Naive B cell (primary cell): ENCODE data around the gene VPS13D. TPM values are rescaled to one million over a fixed set of nuclear protein-coding genes. Genes with fewer than 3 reads are reported as not detected.

Experiments
- ATAC-seq, 2 donors: fragments of 150-1000 bp; cut with Tn5 transposase; 2 replicates each; pipeline ENCODE4 v1.10.0; 2021; ENCODE audit warnings: low read depth in 2 of 2, mild to moderate bottlenecking in 2 of 2, moderate library complexity in 2 of 2
- DNase-seq: peaks from one replicate; pipeline ENCODE4 v3.0.0; 2022
- H3K27ac Mint-ChIP-seq, 6 donors: one replicate each; pipeline ENCODE4 v1.8.0; 2020 to 2022; ENCODE audit warnings: mild to moderate bottlenecking in 6 of 6, mixed read lengths in 6 of 6, moderate library complexity in 5 of 6, inconsistent platforms in 2 of 6
- H3K27me3 Mint-ChIP-seq, 3 donors: one replicate each; pipeline ENCODE4 v1.8.0; 2021 to 2022; ENCODE audit warnings: mixed read lengths in 3 of 3, mild to moderate bottlenecking in 1 of 3
- H3K36me3 Mint-ChIP-seq, 2 donors: one replicate each; pipeline ENCODE4 v1.8.0; 2020 to 2022; ENCODE audit warnings: mixed read lengths in 2 of 2, inconsistent platforms in 1 of 2, mild to moderate bottlenecking in 1 of 2
- H3K4me1 Mint-ChIP-seq, 3 donors: one replicate each; pipeline ENCODE4 v1.8.0; 2020 to 2022; ENCODE audit warnings: mixed read lengths in 3 of 3, inconsistent platforms in 1 of 3, mild to moderate bottlenecking in 1 of 3, moderate library complexity in 1 of 3
- H3K4me3 Mint-ChIP-seq, 8 donors: one replicate each; pipeline ENCODE4 v1.8.0; 2020 to 2022; ENCODE audit warnings: mild to moderate bottlenecking in 8 of 8, mixed read lengths in 8 of 8, moderate library complexity in 8 of 8, inconsistent platforms in 2 of 8
- H3K9me3 Mint-ChIP-seq, 7 donors: one replicate each; pipeline ENCODE4 v1.8.0; 2020 to 2022; ENCODE audit warnings: mixed read lengths in 7 of 7, mild to moderate bottlenecking in 5 of 7, inconsistent platforms in 2 of 7, moderate library complexity in 1 of 7
- polyA plus RNA-seq, 6 donors: library from polyadenylated mRNA; unstranded; fragments of 300-500 nt; fragmentation: Illumina TruSeq; gene quantifications; one replicate each; pipeline ENCODE4 v1.2.3, GENCODE V29; 2021; ENCODE audit warnings: low read depth in 6 of 6

The VPS13D gene
- polyA plus RNA-seq, 6 donors from 2014 or later = 7.6 to 14.6 (median 11.8) TPM

DNA sequence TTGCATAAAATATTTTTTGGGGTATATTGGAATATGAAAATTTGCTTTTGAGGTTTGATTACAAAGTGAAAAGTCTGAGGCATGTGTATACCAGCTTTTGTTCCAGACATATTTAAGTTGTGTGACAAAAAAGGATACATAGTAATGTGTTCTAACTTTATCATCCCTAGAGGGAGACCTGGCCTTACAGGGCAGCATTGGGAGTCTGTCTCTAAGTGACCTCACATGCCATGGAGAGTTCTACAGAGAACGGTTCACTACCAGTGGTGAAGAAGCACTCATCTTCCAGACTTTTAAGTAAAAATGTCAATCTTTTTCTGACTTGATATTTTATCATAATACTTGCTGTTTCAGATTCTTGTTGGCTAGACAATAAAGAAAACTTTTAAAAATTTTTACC is 61.0 kb downstream of the VPS13D start:
- no peaks in the 10 kb centered on the region for H3K9me3 Mint-ChIP-seq
- no peak overlapping the region for H3K4me3 Mint-ChIP-seq
- no peak for DNase-seq
- no peak overlapping the region for H3K27ac Mint-ChIP-seq
- peaks cover 13 to 26% (median 24%) of the 10 kb centered on the region in 3 donors for H3K4me1 Mint-ChIP-seq
- H3K27me3 Mint-ChIP-seq = no peaks in the 10 kb centered on the region
- peaks cover 7 to 19% of the 10 kb centered on the region in 2 donors for H3K36me3 Mint-ChIP-seq
- ATAC-seq = no peak

DNA sequence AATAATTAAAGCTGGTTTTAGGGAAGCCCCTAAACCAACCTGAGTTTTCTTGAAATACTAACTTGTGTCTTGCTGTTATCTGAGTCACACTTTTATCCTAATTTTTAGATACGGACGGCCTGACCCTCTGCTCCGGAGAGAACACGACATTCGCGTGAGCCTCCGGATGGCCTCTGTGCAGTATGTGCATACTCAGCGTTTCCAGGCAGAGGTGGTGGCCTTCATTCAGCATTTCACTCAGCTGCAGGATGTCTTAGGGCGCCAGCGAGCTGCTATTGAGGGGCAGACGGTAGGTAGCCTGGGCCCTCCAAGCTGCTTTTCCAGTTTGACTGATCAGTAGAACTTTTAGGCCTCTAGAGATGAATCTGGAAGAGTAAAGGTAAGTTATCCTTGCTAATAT is 63.6 kb downstream of the VPS13D start:
- Mint-ChIP-seq H3K4me3 (no peak overlapping the region), H3K9me3 (no peaks in the 10 kb centered on the region), H3K27ac (no peak overlapping the region), H3K27me3 (no peaks in the 10 kb centered on the region), H3K36me3 (peaks cover 0 to 30% of the 10 kb centered on the region in 2 donors), H3K4me1 (peaks cover 0 to under 1% (median 0%) of the 10 kb centered on the region in 3 donors)
- DNase-seq (no peak), ATAC-seq (no peak)

DNA sequence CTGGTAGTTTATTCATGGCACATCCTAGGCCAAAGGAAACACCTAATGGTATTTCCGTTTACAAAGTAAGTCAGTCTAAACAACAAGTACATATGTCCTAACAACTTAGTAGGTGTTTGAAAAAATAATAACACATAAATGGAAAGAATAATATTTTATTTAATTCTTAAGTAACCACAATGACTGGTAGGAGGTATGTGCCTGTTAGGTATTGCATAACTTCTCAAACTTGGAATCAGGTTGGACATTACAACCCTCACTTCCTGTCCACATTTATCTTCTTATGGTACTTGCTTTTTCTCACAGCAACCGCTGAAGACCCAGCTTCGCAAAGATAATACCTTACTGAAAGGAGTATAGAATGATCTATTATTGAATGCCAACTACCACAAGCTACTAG is 64.2 kb downstream of the VPS13D start:
- no peaks in the 10 kb centered on the region for H3K9me3 Mint-ChIP-seq
- ATAC-seq (no peak), DNase-seq (no peak)
- peaks cover 0 to 35% of the 10 kb centered on the region in 2 donors for H3K36me3 Mint-ChIP-seq
- H3K27ac Mint-ChIP-seq = peak overlapping the region in 1 of 6 donors; percentile 32
- H3K4me1 Mint-ChIP-seq = no peaks in the 10 kb centered on the region
- H3K27me3 Mint-ChIP-seq = no peaks in the 10 kb centered on the region
- no peak overlapping the region for H3K4me3 Mint-ChIP-seq

- no peak overlapping the region for H3K27ac Mint-ChIP-seq
Measured at GRCh38 chr1:12296016-12296415, 66.2 kb downstream of the VPS13D start.

GRCh38 chr1:12296623-12297022 is 66.8 kb downstream of the VPS13D start:
- no peak for DNase-seq
- Mint-ChIP-seq H3K27me3 (no peaks in the 10 kb centered on the region), H3K4me3 (no peak overlapping the region), H3K27ac (no peak overlapping the region), H3K36me3 (peaks cover 0 to 37% of the 10 kb centered on the region in 2 donors), H3K9me3 (no peaks in the 10 kb centered on the region), H3K4me1 (no peaks in the 10 kb centered on the region)
- no peak for ATAC-seq

More at GRCh38 chr1:12296016-12296415, 66.2 kb downstream of the VPS13D start:
- H3K4me1 Mint-ChIP-seq = no peaks in the 10 kb centered on the region
- H3K4me3 Mint-ChIP-seq = no peak overlapping the region
- peaks cover 0 to 41% of the 10 kb centered on the region in 2 donors for H3K36me3 Mint-ChIP-seq
- no peaks in the 10 kb centered on the region for H3K9me3 Mint-ChIP-seq
- ATAC-seq (no peak), DNase-seq (no peak)
- no peaks in the 10 kb centered on the region for H3K27me3 Mint-ChIP-seq

DNA sequence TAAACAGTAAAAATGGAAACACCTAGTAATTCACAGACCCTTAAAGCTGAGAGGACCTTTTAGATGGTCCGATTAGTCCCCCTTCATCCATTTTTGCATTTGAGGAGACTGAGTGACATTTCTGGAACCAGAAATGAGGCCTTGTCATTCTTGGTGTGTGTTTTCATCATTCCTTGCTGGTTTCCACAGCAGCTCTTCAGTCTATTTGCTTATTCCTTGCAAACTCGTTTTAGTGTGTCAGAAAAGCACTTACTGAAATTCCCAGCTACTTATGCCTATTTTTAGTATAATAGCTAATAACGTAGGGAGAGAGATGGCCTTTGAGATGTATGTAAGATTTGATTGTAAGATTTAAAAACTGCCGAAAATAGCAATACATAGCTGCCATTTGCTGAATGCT is 70.9 kb downstream of the VPS13D start:
- no peak overlapping the region for H3K27ac Mint-ChIP-seq
- H3K4me1 Mint-ChIP-seq = no peaks in the 10 kb centered on the region
- H3K36me3 Mint-ChIP-seq = peaks cover 9 to 38% of the 10 kb centered on the region in 2 donors
- H3K9me3 Mint-ChIP-seq = no peaks in the 10 kb centered on the region
- H3K27me3 Mint-ChIP-seq = no peaks in the 10 kb centered on the region
- no peak overlapping the region for H3K4me3 Mint-ChIP-seq
- DNase-seq = no peak
- ATAC-seq = no peak

- Mint-ChIP-seq H3K4me3 (no peak overlapping the region), H3K27me3 (no peaks in the 10 kb centered on the region), H3K27ac (peak overlapping the region in 3 of 6 donors; percentile 10 to 38 (median 30)), H3K9me3 (no peaks in the 10 kb centered on the region), H3K4me1 (no peaks in the 10 kb centered on the region), H3K36me3 (peaks cover 15 to 35% of the 10 kb centered on the region in 2 donors)
- no peak for DNase-seq
- no peak for ATAC-seq
Measured at GRCh38 chr1:12301518-12302237, 71.8 kb downstream of the VPS13D start.

DNA sequence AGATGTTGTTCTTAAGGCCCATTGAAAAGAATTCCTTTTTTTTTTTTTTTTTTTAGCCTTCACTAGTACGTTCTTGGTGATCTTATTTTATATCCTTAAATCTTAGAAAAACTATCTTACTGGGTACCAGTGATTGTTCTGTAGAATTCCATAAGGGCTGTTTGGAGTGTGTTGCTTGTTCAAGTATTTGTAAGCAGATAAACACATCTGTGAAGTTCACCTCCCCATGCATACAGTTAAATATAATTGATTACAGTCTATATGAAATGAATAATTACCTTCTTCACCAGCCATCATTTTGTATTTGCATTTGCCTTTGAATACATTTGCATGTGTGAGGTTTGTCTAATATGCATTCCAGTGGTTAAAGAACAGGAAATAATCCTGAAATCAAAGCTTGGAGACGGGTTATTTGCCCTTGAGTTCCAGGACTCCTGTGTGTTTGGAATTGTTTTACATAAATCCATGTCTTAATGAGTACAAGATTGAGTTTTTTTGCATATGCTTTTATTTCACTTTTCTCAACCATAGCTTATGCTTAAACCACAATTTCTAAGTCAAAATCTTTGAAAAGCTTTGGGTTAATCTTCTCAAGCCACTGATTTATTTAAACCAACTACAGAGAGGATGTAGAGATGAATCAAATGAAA is 73.1 kb downstream of the VPS13D start:
- no peaks in the 10 kb centered on the region for H3K9me3 Mint-ChIP-seq
- H3K4me1 Mint-ChIP-seq = no peaks in the 10 kb centered on the region
- peaks cover 27 to 36% of the 10 kb centered on the region in 2 donors for H3K36me3 Mint-ChIP-seq
- no peaks in the 10 kb centered on the region for H3K27me3 Mint-ChIP-seq
- DNase-seq (no peak), ATAC-seq (no peak)
- H3K27ac Mint-ChIP-seq = no peak overlapping the region
- no peak overlapping the region for H3K4me3 Mint-ChIP-seq

- Mint-ChIP-seq H3K9me3 (no peaks in the 10 kb centered on the region), H3K36me3 (peaks cover 32 to 35% of the 10 kb centered on the region in 2 donors), H3K27me3 (no peaks in the 10 kb centered on the region), H3K4me1 (no peaks in the 10 kb centered on the region), H3K27ac (no peak overlapping the region), H3K4me3 (peak overlapping the region in 1 of 8 donors; percentile 29)
- ATAC-seq (no peak), DNase-seq (no peak)
Measured at GRCh38 chr1:12305377-12305776, 75.5 kb downstream of the VPS13D start.

- Mint-ChIP-seq H3K9me3 (no peaks in the 10 kb centered on the region), H3K27ac (no peak overlapping the region), H3K4me3 (no peak overlapping the region), H3K36me3 (peaks cover 32 to 40% of the 10 kb centered on the region in 2 donors), H3K4me1 (no peaks in the 10 kb centered on the region), H3K27me3 (no peaks in the 10 kb centered on the region)
- ATAC-seq (no peak), DNase-seq (no peak)
Measured at GRCh38 chr1:12309783-12310742, 80.2 kb downstream of the VPS13D start.

GRCh38 chr1:12314333-12314903 is 84.6 kb downstream of the VPS13D start:
- H3K4me1 Mint-ChIP-seq = no peaks in the 10 kb centered on the region
- peaks cover 27 to 35% of the 10 kb centered on the region in 2 donors for H3K36me3 Mint-ChIP-seq

GRCh38 chr1:12315146-12315545 is 85.3 kb downstream of the VPS13D start:
- no peak overlapping the region for H3K4me3 Mint-ChIP-seq
- H3K36me3 Mint-ChIP-seq = peaks cover 33 to 37% of the 10 kb centered on the region in 2 donors
- H3K4me1 Mint-ChIP-seq = no peaks in the 10 kb centered on the region
- no peak for DNase-seq
- H3K9me3 Mint-ChIP-seq = no peaks in the 10 kb centered on the region
- ATAC-seq = no peak
- no peaks in the 10 kb centered on the region for H3K27me3 Mint-ChIP-seq
- H3K27ac Mint-ChIP-seq = peak overlapping the region in 1 of 6 donors; percentile 51

More at GRCh38 chr1:12314333-12314903, 84.6 kb downstream of the VPS13D start:
- DNase-seq (no peak), ATAC-seq (no peak)
- H3K9me3 Mint-ChIP-seq = no peaks in the 10 kb centered on the region
- H3K27me3 Mint-ChIP-seq = no peaks in the 10 kb centered on the region
- no peak overlapping the region for H3K4me3 Mint-ChIP-seq
- H3K27ac Mint-ChIP-seq = peak overlapping the region in 1 of 6 donors; percentile 12

DNA sequence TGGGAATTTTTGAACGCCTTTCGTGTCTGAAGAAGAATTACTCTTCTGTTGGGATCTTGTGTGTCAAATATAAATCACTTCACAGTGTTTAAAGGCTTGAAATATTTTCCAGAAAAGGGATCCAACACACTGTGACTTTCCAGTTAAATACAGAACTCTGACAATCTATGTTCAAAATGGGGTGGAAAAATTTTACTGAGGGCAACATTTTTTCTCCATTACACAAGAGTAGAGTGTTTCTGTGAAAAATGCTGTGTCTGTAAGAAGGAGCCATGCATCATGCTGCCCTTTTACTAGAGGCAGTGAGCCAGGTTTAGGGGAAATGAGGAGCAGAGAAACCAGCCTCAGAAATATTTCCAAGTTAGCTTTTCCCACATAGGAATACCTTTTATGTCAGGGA is 86.5 kb downstream of the VPS13D start:
- Mint-ChIP-seq H3K9me3 (no peaks in the 10 kb centered on the region), H3K36me3 (peaks cover 29 to 37% of the 10 kb centered on the region in 2 donors), H3K27ac (no peak overlapping the region), H3K27me3 (no peaks in the 10 kb centered on the region), H3K4me3 (no peak overlapping the region), H3K4me1 (no peaks in the 10 kb centered on the region)
- no peak for DNase-seq
- ATAC-seq = no peak
